ENCODE measurements around the gene TERT. TPM values are rescaled to one million over a fixed set of nuclear protein-coding genes. Genes with fewer than 3 reads are reported as not detected.

Gene TERT
- total and polyA plus RNA-seq, 2 of the 8 experiments (the other 6 are each of a cell fraction or from before 2014, with no cell fraction given), result 13.1 to 23.1 TPM

- Histone ChIP-seq H2BK15ac (ENCODE audit: low read length) (no peak overlapping the region), H2AFZ (ENCODE audit: low read length) (no peak overlapping the region), H2BK12ac (ENCODE audit: low read depth, low read length) (no peak overlapping the region), H3K23ac (ENCODE audit: insufficient read length) (no peak overlapping the region), H4K5ac (ENCODE audit: insufficient read length, low read depth, low read length) (no peak overlapping the region), H3K14ac (ENCODE audit: insufficient read length) (no peak overlapping the region), H2AK5ac (ENCODE audit: low read depth, low read length) (no peak overlapping the region), H3K9ac (replicated peaks in 1 of 4; ENCODE audit: extremely low read depth in 1 of 4, low read depth in 3 of 4, low read length in 3 of 4) (no peak overlapping the region), H4K20me1 (replicated peaks in 1 of 2; ENCODE audit: control insufficient read depth in 1 of 2, insufficient read depth in 2 of 2, low read length in 2 of 2) (peaks cover 9 to 18% of the 10 kb centered on the region in 2 experiments), H3K4ac (replicated peaks; ENCODE audit: insufficient read length, low read depth, low read length) (no peak overlapping the region), H2BK120ac (replicated peaks; ENCODE audit: low read depth, low read length) (no peak overlapping the region), H4K8ac (ENCODE audit: extremely low read depth, insufficient read depth, low read length) (no peak overlapping the region), H4K91ac (replicated peaks; ENCODE audit: insufficient read length, low read length) (no peak overlapping the region), H3K9me3 (ENCODE audit: insufficient read depth in 2 of 2, low read depth in 1 of 2, low read length in 1 of 2) (peaks cover 0 to 4% of the 10 kb centered on the region in 2 experiments; a peak in 1 of 4 replicates), H3K27ac (ENCODE audit: low read depth, low read length) (no peak overlapping the region), H2BK20ac (ENCODE audit: low read length) (no peak overlapping the region), H3K79me1 (ENCODE audit: low read depth, low read length) (peaks cover 2% of the 10 kb centered on the region; the same call in 1 of the 2 replicates), H3K79me2 (ENCODE audit: control insufficient read depth in 1 of 2, insufficient read depth in 2 of 2, low read length in 2 of 2) (peaks cover 0 to 22% of the 10 kb centered on the region in 2 experiments; a peak in 3 of 4 replicates), H3K4me2 (ENCODE audit: insufficient read depth in 1 of 2, low read depth in 2 of 2, low read length in 2 of 2) (no peak overlapping the region), H3K18ac (ENCODE audit: extremely low read depth, low read length) (no peak overlapping the region), H3K4me1 (replicated peaks in 1 of 4; ENCODE audit: control insufficient read depth in 3 of 4, insufficient read depth in 4 of 4, low read length in 3 of 4) (no peaks in the 10 kb centered on the region), H3K36me3 (ENCODE audit: control insufficient read depth in 2 of 4, insufficient read depth in 4 of 4, low read length in 3 of 4) (peaks cover 0 to 7% (median 0%) of the 10 kb centered on the region in 4 experiments; a peak in 3 of 8 replicates), H3K27me3 (replicated peaks in 1 of 4; ENCODE audit: control insufficient read depth in 3 of 4, extremely low read depth in 1 of 4, insufficient read depth in 3 of 4, low read length in 3 of 4) (no peaks in the 10 kb centered on the region; a peak in 1 of 7 replicates), H3K23me2 (ENCODE audit: low read depth, low read length) (no peaks in the 10 kb centered on the region), H3K56ac (replicated peaks; ENCODE audit: insufficient read length, low read depth, low read length) (no peak overlapping the region), H2BK5ac (ENCODE audit: low read depth, low read length) (no peak overlapping the region), H3K4me3 (ENCODE audit: extremely low read depth in 1 of 4, insufficient read depth in 2 of 4, low read depth in 3 of 4, low read length in 4 of 4) (no peak overlapping the region)
- ChIA-PET CTCF (ENCODE audit: partially characterized antibody) (interaction anchor here (0.6 kb wide), 1 partner anchor 480 kb away, joined by 3 read pairs; no protein-coding TSS in a partner anchor), POLR2A (ENCODE audit: partially characterized antibody) (interaction anchor here (0.8 kb wide), 1 partner anchor 50 kb away, joined by 3 read pairs; no protein-coding TSS in a partner anchor)
- FAIRE-seq (no peak), DNase-seq (ENCODE audit: low read depth in 1 of 2, low spot score in 2 of 2) (peak in 1 of 2 experiments; percentile 42)
- TF ChIP-seq SP4 (IDR thresholded peaks at IDR 0.05; ENCODE audit: low read length) (no peak), ATF2 (IDR thresholded peaks at IDR 0.05; ENCODE audit: low read length) (no peak), MAX (IDR thresholded peaks at IDR 0.05) (no peak), SP1 (IDR thresholded peaks at IDR 0.05; ENCODE audit: low read depth, low read length) (no peak)
- WGBS, 2 experiments (ENCODE audit: extremely low coverage in 1 of 2, insufficient coverage in 1 of 2, insufficient read length in 1 of 2, insufficient replicate concordance in 2 of 2, low coverage in 1 of 2, low lambda C conversion rate in 2 of 2, missing lambda C conversion rate in 1 of 2), result 88% methylated on average over 37 of the region's 37 CpGs; no CpG with 5 or more reads in 1 of the 2 experiments
Observed at GRCh38 chr5:1288439-1289335, 6.2 kb downstream of the TERT start.
